ENCODE data around the gene EBI3.
"Not testable (repeated sequence)": the region's sequence is repeated elsewhere in the genome, so short reads cannot be mapped to it uniquely, and the experiment has no call there.

The EBI3 gene

GRCh38 chr19:4279530-4280422 lies 50.5 kb downstream of the EBI3 start:
- no peak for DNase-seq

GRCh38 chr19:4284176-4284958 lies 55.0 kb downstream of the EBI3 start:
- DNase-seq = no peak

GRCh38 chr19:4284974-4285373 lies 55.7 kb downstream of the EBI3 start:
- DNase-seq = no peak

- not testable (repeated sequence) for DNase-seq
Measured at GRCh38 chr19:4286141-4286540, 56.8 kb downstream of the EBI3 start.

Data from NCI-H2107 (cell line).